GM19193 (cell line): ENCODE measurements around the gene PCDHB11.
"Not testable (repeated sequence)": the region's sequence is repeated elsewhere in the genome, so short reads cannot be mapped to it uniquely, and the experiment has no call there.

Source experiments
- POLR2A ChIP-seq: IDR thresholded peaks from 4 replicates; pipeline ENCODE4 v1.6.1; 2011; ENCODE audit not compliant: insufficient read depth, insufficient read length; ENCODE audit errors: extremely low read depth

PCDHB11 gene

GRCh38 chr5:141213656-141214339, 14.4 kb downstream of the PCDHB11 start, which contains the start of gene PCDHB13:
TSS of gene PCDHB13 (plus strand) at chr5:141213919. CDS start at chr5:141214124, 205 bp downstream.
- not testable (repeated sequence) for TF ChIP-seq POLR2A

GRCh38 chr5:141223112-141223783, 23.8 kb downstream of the PCDHB11 start, which contains the start of gene PCDHB14:
TSS of gene PCDHB14 (plus strand) at chr5:141223343. CDS start at chr5:141223506, 163 bp downstream.
- no peak for TF ChIP-seq POLR2A

GRCh38 chr5:141234109-141234667, 34.8 kb downstream of the PCDHB11 start:
- no peak for TF ChIP-seq POLR2A

GRCh38 chr5:141236516-141237313, 37.3 kb downstream of the PCDHB11 start:
- TF ChIP-seq POLR2A, result no peak

- no peak for TF ChIP-seq POLR2A
Measured at GRCh38 chr5:141241496-141241895, 42.1 kb downstream of the PCDHB11 start.

GRCh38 chr5:141245250-141245717, 45.9 kb downstream of the PCDHB11 start, which contains the start of gene PCDHB15:
TSS of gene PCDHB15 (plus strand) at chr5:141245395. CDS start at chr5:141245579, 184 bp downstream.
- no peak for TF ChIP-seq POLR2A

- no peak for TF ChIP-seq POLR2A
Measured at GRCh38 chr5:141250576-141250975, 51.1 kb downstream of the PCDHB11 start.
